Measurements from ENCODE around the gene INSC. TPM values are rescaled to one million over a fixed set of nuclear protein-coding genes. Genes with fewer than 3 reads are reported as not detected.

INSC gene
- polyA plus RNA-seq, 4 donors = 0.50 to 0.86 (median 0.76) TPM

- DNase-seq (ENCODE audit: low read depth in 4 of 4, low spot score in 3 of 4) = no peak
Measured at GRCh38 chr11:15276621-15277020, 161.9 kb downstream of the INSC start.

DNA sequence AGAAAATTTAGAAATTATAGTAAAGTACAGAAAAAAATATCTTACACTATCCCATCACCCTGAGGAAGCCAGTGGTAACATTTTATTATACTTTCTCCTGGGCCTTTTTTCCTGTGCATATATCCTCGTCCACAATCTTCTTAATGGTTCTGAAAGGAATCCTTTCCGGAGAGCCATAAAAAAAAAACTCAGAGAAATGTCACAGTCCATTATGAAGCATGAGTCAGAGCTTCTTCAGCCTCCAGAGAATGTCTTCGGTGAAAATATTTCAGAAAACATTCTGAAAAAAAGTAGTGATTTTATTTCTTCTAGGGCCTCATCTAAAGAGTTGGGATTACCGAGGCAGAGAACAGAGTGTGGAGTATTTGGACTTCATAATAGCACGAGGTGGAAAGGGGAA, 163.4 kb downstream of the INSC start:
- DNase-seq (ENCODE audit: low read depth in 4 of 4, low spot score in 3 of 4) = no peak

GRCh38 chr11:15280393-15280792, 165.7 kb downstream of the INSC start:
- DNase-seq (ENCODE audit: low read depth in 4 of 4, low spot score in 3 of 4) = no peak

- no peak for DNase-seq (ENCODE audit: low read depth in 4 of 4, low spot score in 3 of 4)
Measured at GRCh38 chr11:15282754-15283153, 168.0 kb downstream of the INSC start.

DNA sequence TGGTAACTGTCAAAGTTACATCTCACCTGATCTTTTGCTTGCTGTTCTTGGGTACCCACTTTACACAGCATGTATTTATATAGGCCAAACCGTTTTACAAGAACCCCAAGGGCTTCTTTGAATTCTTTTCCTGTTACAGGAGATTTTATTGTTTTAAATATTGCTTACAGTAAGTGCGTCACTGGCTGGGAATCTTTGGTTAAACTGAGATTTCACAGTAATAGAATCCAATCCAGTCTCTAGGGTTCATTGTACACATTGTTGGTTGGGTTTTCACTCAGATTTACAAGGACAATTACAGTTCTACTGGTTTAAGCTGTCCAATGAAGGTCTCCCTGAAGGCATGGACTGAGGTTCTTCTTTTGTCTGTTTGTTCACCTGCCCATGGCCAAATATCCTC, 171.7 kb downstream of the INSC start:
- no peak for DNase-seq (ENCODE audit: low read depth in 4 of 4, low spot score in 3 of 4)

GRCh38 chr11:15288863-15289262, 174.1 kb downstream of the INSC start:
- DNase-seq (ENCODE audit: low read depth in 4 of 4, low spot score in 3 of 4) = no peak

GRCh38 chr11:15289723-15290122, 175.0 kb downstream of the INSC start:
- DNase-seq (ENCODE audit: low read depth in 4 of 4, low spot score in 3 of 4) = no peak

DNA sequence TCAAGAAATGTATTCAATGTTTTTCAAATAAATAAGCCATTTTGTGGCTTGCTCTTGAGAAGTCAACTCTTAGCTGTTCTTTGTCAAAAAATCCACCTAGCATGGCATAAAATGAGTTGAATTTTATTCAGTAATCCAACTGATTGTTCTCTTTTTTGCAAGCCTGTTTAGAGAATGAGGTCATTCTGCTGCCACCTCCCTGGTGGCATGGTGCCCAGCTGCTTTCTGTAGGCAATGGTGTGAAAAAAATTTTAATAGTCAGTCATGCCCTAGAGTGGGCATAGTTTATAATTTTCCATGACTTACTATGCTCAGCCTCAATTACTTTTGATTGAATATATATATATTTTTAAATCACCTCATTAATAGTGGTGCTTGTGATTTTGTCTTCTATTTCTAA, 177.2 kb downstream of the INSC start:
- DNase-seq (ENCODE audit: low read depth in 4 of 4, low spot score in 3 of 4) = no peak

GRCh38 chr11:15293975-15294620, 179.4 kb downstream of the INSC start:
- no peak for DNase-seq (ENCODE audit: low read depth in 4 of 4, low spot score in 3 of 4)

DNA sequence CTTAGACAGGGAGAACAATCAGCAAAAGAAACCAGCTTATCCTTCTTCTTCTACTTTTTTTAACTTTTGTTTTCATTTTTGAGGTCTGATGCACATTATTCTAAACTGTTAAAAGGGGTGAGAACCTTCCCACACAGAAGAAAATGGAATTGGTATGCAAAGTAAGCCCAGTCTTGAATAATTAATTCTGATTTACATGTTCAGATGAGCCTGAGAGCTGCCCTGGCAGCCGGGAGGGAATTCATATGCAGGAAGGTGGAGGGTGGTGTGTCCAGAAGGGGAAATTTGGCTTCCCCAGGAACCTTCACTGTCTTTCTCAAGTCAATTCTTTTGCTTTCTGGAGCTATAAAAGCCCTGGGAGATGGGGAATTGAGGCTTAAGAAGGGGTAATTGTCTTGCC, 181.0 kb downstream of the INSC start:
- no peak for DNase-seq (ENCODE audit: low read depth in 4 of 4, low spot score in 3 of 4)

Other genes starting within 250 kb of the INSC start
- 10 to 100 TPM; 12.1 to 25.3 (median 22.6) TPM for gene CYP2R1, start 222.7 kb upstream of the INSC start, polyA plus RNA-seq (ENCODE audit: insufficient read length in 4 of 4)
- 10 to 100 TPM in 3 of 4 donors, under 1 TPM in 1; 0.26 to 14.9 (median 13.6) TPM for gene CALCA, start 142.6 kb upstream of the INSC start, polyA plus RNA-seq (ENCODE audit: insufficient read length in 4 of 4)
- 1 to 10 TPM in 3 of 4 donors, under 1 TPM in 1; 0.19 to 4.2 (median 2.8) TPM for gene CALCB, start 41.3 kb upstream of the INSC start, polyA plus RNA-seq (ENCODE audit: insufficient read length in 4 of 4)